Measurements from ENCODE around the gene TRIM66. TPM values are rescaled to one million over a fixed set of nuclear protein-coding genes. Genes with fewer than 3 reads are reported as not detected.

TRIM66 gene
- total RNA-seq, 1 donor, result 4.3 TPM

GRCh38 chr11:8693555-8693954 lies 11.1 kb upstream of the TRIM66 start:
- peak; percentile 40 for DNase-seq (ENCODE audit: low read depth)
- no peak overlapping the region for H3K4me3 ChIP-seq (ENCODE audit: low read depth, low read length)
- no peak for TF ChIP-seq CTCF (IDR thresholded peaks at IDR 0.05; ENCODE audit: insufficient read depth, low read depth, low read length)

DNA sequence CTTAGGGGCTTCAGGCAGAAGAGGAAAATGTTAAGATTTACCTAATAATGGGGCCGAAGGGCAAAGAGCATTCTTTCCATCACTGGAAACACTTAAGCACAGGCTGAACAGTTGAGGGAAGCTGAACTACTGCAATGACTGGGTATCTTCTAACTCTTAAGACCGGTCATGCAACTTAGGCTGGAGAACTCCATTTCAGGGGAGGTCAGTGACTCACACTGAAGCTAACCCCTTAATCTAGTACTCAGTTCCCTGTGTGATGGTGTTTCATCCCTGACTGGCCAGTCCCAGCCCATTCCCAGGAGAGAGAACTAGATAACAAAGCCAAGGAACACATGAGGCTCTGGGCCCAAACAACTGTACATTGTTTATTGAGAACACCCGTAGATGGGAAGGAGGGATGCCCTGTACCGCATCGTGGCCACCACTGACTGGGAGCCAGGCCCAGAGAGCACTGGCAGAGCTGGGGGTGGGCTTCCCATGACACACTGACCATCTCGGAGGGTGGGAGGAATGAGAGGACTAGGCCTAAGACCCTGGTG lies 10.6 kb upstream of the TRIM66 start:
- TF ChIP-seq CTCF (IDR thresholded peaks at IDR 0.05; ENCODE audit: insufficient read depth, low read depth, low read length), result no peak
- no peak for DNase-seq (ENCODE audit: low read depth)
- H3K4me3 ChIP-seq (ENCODE audit: low read depth, low read length), result no peak overlapping the region

GRCh38 chr11:8692417-8692816 lies 10.0 kb upstream of the TRIM66 start:
- no peak for TF ChIP-seq CTCF (IDR thresholded peaks at IDR 0.05; ENCODE audit: insufficient read depth, low read depth, low read length)
- no peak overlapping the region for H3K4me3 ChIP-seq (ENCODE audit: low read depth, low read length)
- DNase-seq (ENCODE audit: low read depth), result no peak

DNA sequence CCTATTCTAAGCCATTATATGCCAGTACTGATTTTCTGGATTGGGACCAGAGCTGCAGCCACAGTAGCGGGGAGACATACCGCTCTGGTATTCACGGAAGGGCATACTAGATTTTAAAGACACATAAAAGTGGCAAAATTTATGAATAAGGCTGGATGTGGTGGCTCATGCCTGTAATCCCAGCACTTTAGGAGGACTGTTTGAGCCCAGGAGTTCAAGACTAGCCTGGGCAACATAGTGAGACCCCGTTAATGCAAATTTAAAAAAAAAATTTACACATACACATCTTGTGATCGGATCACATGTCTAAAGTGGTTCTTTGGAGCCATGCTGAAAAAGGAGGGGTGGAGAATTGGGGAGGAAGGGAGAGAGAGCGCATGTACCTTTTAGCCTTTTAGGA lies 9.1 kb upstream of the TRIM66 start:
- no peak for DNase-seq (ENCODE audit: low read depth)
- H3K4me3 ChIP-seq (ENCODE audit: low read depth, low read length), result no peak overlapping the region
- TF ChIP-seq CTCF (IDR thresholded peaks at IDR 0.05; ENCODE audit: insufficient read depth, low read depth, low read length), result no peak

DNA sequence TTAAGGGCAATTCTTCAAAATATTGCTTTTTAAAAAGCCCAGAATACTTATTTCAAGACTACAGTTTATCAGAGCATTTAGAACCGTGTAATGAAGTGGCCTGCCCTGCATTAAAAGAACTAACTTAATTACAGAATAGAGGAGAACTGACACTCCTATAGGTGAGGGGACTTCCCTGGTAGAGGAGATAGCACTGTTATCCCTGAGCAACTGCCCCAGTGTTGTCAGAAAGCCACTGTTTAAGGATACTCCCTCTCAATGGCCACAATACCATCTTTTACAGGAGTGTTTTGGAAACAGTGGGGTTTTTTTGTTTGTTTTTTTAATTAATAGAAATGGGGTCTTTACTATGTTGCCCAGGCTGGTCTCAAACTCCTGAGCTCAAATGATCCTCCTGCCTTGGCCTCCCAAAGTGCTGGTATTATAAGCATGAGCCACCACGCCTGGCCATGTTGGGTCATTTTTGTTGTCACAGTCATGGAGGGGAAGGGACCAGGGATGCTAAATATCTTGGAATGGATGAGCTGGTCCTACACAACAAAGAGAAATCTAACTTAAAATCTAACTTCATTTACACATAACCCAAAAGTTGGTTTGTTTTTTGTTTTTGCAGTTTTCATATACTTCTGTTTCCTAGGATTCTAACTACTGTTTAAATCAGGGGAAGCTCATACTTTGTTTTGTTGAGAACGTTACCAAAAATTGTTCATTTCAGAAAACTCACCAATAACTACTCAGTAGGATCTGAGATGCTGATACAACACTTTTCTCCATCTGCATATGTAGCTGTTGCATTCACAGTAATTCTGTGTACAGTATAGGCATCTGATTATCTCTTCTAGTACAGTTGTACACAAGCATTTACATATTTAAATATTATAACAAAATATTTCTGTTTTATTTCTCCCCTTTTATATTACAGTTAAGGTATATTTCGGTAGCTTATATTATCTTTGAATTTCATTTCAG lies 8.2 kb upstream of the TRIM66 start:
- no peak overlapping the region for H3K4me3 ChIP-seq (ENCODE audit: low read depth, low read length)
- TF ChIP-seq CTCF (IDR thresholded peaks at IDR 0.05; ENCODE audit: insufficient read depth, low read depth, low read length), result no peak
- no peak for DNase-seq (ENCODE audit: low read depth)

GRCh38 chr11:8689726-8690255 lies 7.3 kb upstream of the TRIM66 start:
- TF ChIP-seq CTCF (IDR thresholded peaks at IDR 0.05; ENCODE audit: insufficient read depth, low read depth, low read length), result no peak
- no peak for DNase-seq (ENCODE audit: low read depth)
- peak overlapping the region; percentile 71 for H3K4me3 ChIP-seq (ENCODE audit: low read depth, low read length)
